Right atrium auricular region (tissue), 2 donors: ENCODE results near the gene ITGB5. TPM values are rescaled to one million over a fixed set of nuclear protein-coding genes. Genes with fewer than 3 reads are reported as not detected.
A peak's percentile ranks its signal among the peaks of the same experiment; 100 is the strongest.

Source experiments
- DNase-seq: peaks from one replicate; pipeline ENCODE4 v3.0.0-alpha.2; 2019; ENCODE audit warnings: low spot score
- H3K27ac ChIP-seq, 2 donors: fragments of 200-600 bp; sonication (generic); 1 replicate in 1 of 2; 2 replicates in 1 of 2; pipeline ENCODE4 v1.5.1; 2016 to 2019
- H3K27me3 ChIP-seq, 2 donors: fragments of 200-600 bp; sonication (generic); one replicate each; pipeline versions ENCODE4 v1.5.1 to v1.6.0; 2017 to 2019
- H3K36me3 ChIP-seq: fragments of 200-600 bp; sonication (generic); one replicate; pipeline ENCODE4 v1.5.1; 2016
- H3K4me1 ChIP-seq, 2 donors: fragments of 200-600 bp; sonication (generic); one replicate each; pipeline versions ENCODE4 v1.5.1 to v1.6.0; 2017 to 2019
- H3K4me3 ChIP-seq, 2 donors: fragments of 200-600 bp; sonication (generic); 1 replicate in 1 of 2; 2 replicates in 1 of 2; pipeline ENCODE4 v1.5.1; 2017 to 2019; ENCODE audit warnings: mild to moderate bottlenecking in 1 of 2, moderate library complexity in 1 of 2
- H3K9me3 ChIP-seq, 2 donors: fragments of 200-600 bp; sonication (generic); one replicate each; pipeline ENCODE4 v1.5.1; 2019
- CTCF ChIP-seq, 2 donors: fragments of 200-600 bp; sonication (generic); IDR thresholded peaks; one replicate each; pipeline ENCODE4 v1.5.1; 2019; ENCODE audit warnings: antibody characterized with exemption in 2 of 2
- total RNA-seq, 2 donors: library from RNA; depleted of rRNA; stranded (reverse); fragments of >200 nt; gene quantifications; one replicate each; pipeline ENCODE4 v1.1.0, GENCODE V29; 2016

Gene ITGB5
- total RNA-seq, 2 donors from 2014 or later = 84.0 to 182 TPM

- Histone ChIP-seq H3K9me3 (no peaks in the 10 kb centered on the region), H3K36me3 (peaks cover 12% of the 10 kb centered on the region), H3K4me3 (no peak overlapping the region), H3K27me3 (no peaks in the 10 kb centered on the region), H3K27ac (peak overlapping the region in 1 of 2 donors; percentile 11), H3K4me1 (peaks cover 0 to 41% of the 10 kb centered on the region in 2 donors)
- no peak for DNase-seq
- no peak for TF ChIP-seq CTCF (IDR thresholded peaks at IDR 0.05)
Measured at GRCh38 chr3:124826703-124827102, 60.5 kb downstream of the ITGB5 start.

- Histone ChIP-seq H3K36me3 (peaks cover 25% of the 10 kb centered on the region), H3K27ac (no peak overlapping the region), H3K27me3 (no peaks in the 10 kb centered on the region), H3K4me3 (no peak overlapping the region), H3K4me1 (peaks cover 0 to 18% of the 10 kb centered on the region in 2 donors), H3K9me3 (no peaks in the 10 kb centered on the region)
- no peak for TF ChIP-seq CTCF (IDR thresholded peaks at IDR 0.05)
- DNase-seq = no peak
Measured at GRCh38 chr3:124824286-124824915, 62.8 kb downstream of the ITGB5 start.

- H3K36me3 ChIP-seq = peaks cover 25% of the 10 kb centered on the region
- H3K4me3 ChIP-seq = no peak overlapping the region
- no peaks in the 10 kb centered on the region for H3K27me3 ChIP-seq
- no peak for TF ChIP-seq CTCF (IDR thresholded peaks at IDR 0.05)
- H3K9me3 ChIP-seq = no peaks in the 10 kb centered on the region
- DNase-seq = no peak
- H3K4me1 ChIP-seq = peaks cover 0 to 20% of the 10 kb centered on the region in 2 donors
- no peak overlapping the region for H3K27ac ChIP-seq
Measured at GRCh38 chr3:124823648-124824047, 63.5 kb downstream of the ITGB5 start.

GRCh38 chr3:124823206-124823605 lies 64.0 kb downstream of the ITGB5 start:
- H3K9me3 ChIP-seq = no peaks in the 10 kb centered on the region
- H3K36me3 ChIP-seq = peaks cover 25% of the 10 kb centered on the region
- H3K4me3 ChIP-seq = no peak overlapping the region
- H3K27ac ChIP-seq = no peak overlapping the region
- DNase-seq = no peak
- no peaks in the 10 kb centered on the region for H3K27me3 ChIP-seq
- no peak for TF ChIP-seq CTCF (IDR thresholded peaks at IDR 0.05)
- peaks cover 0 to 20% of the 10 kb centered on the region in 2 donors for H3K4me1 ChIP-seq

GRCh38 chr3:124821356-124821755 lies 65.8 kb downstream of the ITGB5 start:
- H3K27me3 ChIP-seq = no peaks in the 10 kb centered on the region
- H3K4me3 ChIP-seq = no peak overlapping the region
- H3K36me3 ChIP-seq = peaks cover 34% of the 10 kb centered on the region
- no peak for DNase-seq
- no peaks in the 10 kb centered on the region for H3K9me3 ChIP-seq
- peaks cover 0 to 5% of the 10 kb centered on the region in 2 donors for H3K4me1 ChIP-seq
- no peak for TF ChIP-seq CTCF (IDR thresholded peaks at IDR 0.05)
- no peak overlapping the region for H3K27ac ChIP-seq
